Thyroid gland (tissue), 4 donors: ENCODE results near the gene KYAT1. TPM values are rescaled to one million over a fixed set of nuclear protein-coding genes. Genes with fewer than 3 reads are reported as not detected.

ENCODE experiments used
- DNase-seq, 2 donors: peaks; one replicate each; pipeline ENCODE4 v3.0.0-alpha.2; 2019
- H3K27ac ChIP-seq, 3 donors: fragments of 200-600 bp; sonication (generic); 1 replicate in 2 of 3; 2 replicates in 1 of 3; pipeline ENCODE4 v1.5.1; 2016 to 2019; ENCODE audit warnings: mild to moderate bottlenecking in 1 of 3, moderate library complexity in 1 of 3
- H3K27me3 ChIP-seq: fragments of 200-600 bp; sonication (generic); one replicate; pipeline ENCODE4 v1.5.1; 2019
- H3K36me3 ChIP-seq, 2 donors: fragments of 200-600 bp; sonication (generic); one replicate each; pipeline ENCODE4 v1.5.1; 2016 to 2019
- H3K4me1 ChIP-seq, 2 donors: fragments of 200-600 bp; sonication (generic); one replicate each; pipeline ENCODE4 v1.5.1; 2017 to 2019
- H3K4me3 ChIP-seq, 3 donors: fragments of 200-600 bp; sonication (generic); replicated peaks in 1 of 3; 1 replicate in 2 of 3; 2 replicates in 1 of 3; pipeline ENCODE4 v1.5.1; 2016; ENCODE audit warnings: mild to moderate bottlenecking in 1 of 3
- H3K9me3 ChIP-seq: fragments of 200-600 bp; sonication (generic); one replicate; pipeline ENCODE4 v1.5.1; 2017
- POLR2A ChIP-seq, 2 donors: fragments of 450-650 bp; IDR thresholded peaks; one replicate each; pipeline ENCODE4 v1.6.1; 2017; ENCODE audit warnings: antibody characterized with exemption in 2 of 2, mild to moderate bottlenecking in 2 of 2, moderate library complexity in 1 of 2
- WGBS, 2 donors: methylation state at CpG; one replicate each; pipeline ENCODE4 v1.1.5; 2017; 5-methylcytosine and 5-hydroxymethylcytosine counted together
- intact Hi-C: fragments of 100-400 bp; cut with DNase I; formaldehyde crosslinking; loops from one replicate; pipeline ENCODE4 v1.15.1; 2023
- total RNA-seq, 4 donors: library from RNA; depleted of rRNA; stranded (reverse); fragments of >200 nt; gene quantifications; one replicate each; pipeline ENCODE4 v1.2.3, GENCODE V29; 2016
- TF ChIP-seq, protein P1 (sequence below), 6 experiments: fragments of 200-600 bp in 3 of 6; fragments of 450-650 bp in 3 of 6; sonication (generic) in 3 of 6; IDR thresholded peaks; one replicate each; pipeline ENCODE4 v1.5.1; 2016 to 2019; ENCODE audit warnings: antibody characterized with exemption in 6 of 6, mild to moderate bottlenecking in 2 of 6, inconsistent platforms in 1 of 6, moderate library complexity in 1 of 6

The KYAT1 gene
- total RNA-seq, 4 donors from 2014 or later = 5.8 to 12.6 (median 12.3) TPM

DNA sequence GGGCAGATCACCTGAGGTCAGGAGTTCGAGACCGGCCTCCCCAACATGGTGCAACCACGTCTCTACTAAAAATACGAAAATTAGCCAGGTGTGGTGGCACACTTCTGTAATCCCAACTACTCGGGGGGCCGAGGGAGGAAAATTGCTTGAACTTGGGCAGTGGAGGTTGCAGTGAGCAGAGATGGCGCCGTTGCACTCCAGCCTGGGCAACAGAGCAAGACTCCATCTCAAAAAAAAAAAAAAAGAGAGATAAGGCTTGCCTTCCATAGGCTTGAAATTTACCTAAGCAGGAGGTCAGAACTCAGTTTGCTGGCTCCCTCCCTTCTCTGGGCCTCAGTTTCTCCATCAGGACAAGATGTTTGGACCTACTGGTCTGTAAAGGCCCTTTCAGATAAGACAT, 53.5 kb downstream of the KYAT1 start:
- no peak overlapping the region for H3K27ac ChIP-seq
- no peak overlapping the region for H3K4me3 ChIP-seq
- H3K36me3 ChIP-seq = peaks cover 15 to 25% of the 10 kb centered on the region in 2 donors
- no peaks in the 10 kb centered on the region for H3K27me3 ChIP-seq
- no peaks in the 10 kb centered on the region for H3K9me3 ChIP-seq
- H3K4me1 ChIP-seq = peaks cover 7 to 9% of the 10 kb centered on the region in 2 donors
- 91 to 95% methylated on average over 8 of the region's 8 CpGs for WGBS, 2 donors
- no peak for DNase-seq
- TF ChIP-seq, protein P1, sequence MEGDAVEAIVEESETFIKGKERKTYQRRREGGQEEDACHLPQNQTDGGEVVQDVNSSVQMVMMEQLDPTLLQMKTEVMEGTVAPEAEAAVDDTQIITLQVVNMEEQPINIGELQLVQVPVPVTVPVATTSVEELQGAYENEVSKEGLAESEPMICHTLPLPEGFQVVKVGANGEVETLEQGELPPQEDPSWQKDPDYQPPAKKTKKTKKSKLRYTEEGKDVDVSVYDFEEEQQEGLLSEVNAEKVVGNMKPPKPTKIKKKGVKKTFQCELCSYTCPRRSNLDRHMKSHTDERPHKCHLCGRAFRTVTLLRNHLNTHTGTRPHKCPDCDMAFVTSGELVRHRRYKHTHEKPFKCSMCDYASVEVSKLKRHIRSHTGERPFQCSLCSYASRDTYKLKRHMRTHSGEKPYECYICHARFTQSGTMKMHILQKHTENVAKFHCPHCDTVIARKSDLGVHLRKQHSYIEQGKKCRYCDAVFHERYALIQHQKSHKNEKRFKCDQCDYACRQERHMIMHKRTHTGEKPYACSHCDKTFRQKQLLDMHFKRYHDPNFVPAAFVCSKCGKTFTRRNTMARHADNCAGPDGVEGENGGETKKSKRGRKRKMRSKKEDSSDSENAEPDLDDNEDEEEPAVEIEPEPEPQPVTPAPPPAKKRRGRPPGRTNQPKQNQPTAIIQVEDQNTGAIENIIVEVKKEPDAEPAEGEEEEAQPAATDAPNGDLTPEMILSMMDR (IDR thresholded peaks at IDR 0.05) = no peak
- TF ChIP-seq POLR2A (IDR thresholded peaks at IDR 0.05) = no peak
- intact Hi-C loops = no loop called here

DNA sequence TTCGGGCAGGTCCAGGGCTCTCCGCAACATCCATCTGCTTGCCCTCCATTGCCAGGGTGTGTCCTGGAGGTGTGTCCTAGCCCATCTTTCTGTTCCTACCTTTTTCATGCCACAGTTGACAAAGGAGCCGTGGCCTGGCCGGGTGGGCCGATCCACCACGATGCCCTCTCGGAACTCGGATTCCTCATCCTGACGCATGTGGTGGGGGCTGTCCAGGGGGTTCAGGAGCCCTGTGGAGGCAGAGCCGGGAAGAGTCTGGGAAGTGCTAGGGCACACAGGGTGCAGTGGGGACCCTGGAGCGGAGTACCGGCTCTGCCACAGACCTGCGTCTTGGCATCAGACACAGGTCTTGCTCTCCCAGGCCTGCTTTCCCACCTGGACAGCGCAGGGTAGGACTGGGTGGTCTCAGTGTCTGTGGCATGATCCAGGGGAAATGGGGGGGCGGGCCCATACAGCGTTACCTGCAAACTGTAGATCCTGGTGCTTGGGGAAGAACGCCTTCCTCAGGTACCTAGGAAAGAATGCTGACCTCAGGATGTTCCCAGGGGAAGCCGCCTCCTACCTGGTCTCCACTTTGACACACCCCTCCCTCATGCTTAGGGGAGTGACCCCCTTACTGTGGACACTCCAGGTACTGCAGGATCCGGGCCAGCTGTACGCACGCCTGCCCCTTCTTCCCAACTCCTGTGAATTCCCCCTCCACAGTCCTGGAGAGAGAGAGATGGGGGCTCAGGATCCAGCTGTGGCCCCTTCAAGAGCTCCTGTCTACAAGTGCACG, 55.6 kb downstream of the KYAT1 start:
- Histone ChIP-seq H3K27me3 (no peaks in the 10 kb centered on the region), H3K36me3 (peaks cover 28 to 32% of the 10 kb centered on the region in 2 donors), H3K27ac (no peak overlapping the region), H3K9me3 (no peaks in the 10 kb centered on the region), H3K4me3 (no peak overlapping the region), H3K4me1 (peaks cover 7 to 9% of the 10 kb centered on the region in 2 donors)
- DNase-seq = no peak
- 90 to 94% methylated on average over 18 to 22 of the region's 22 CpGs for WGBS, 2 donors
- intact Hi-C loops = no loop called here
- TF ChIP-seq POLR2A (IDR thresholded peaks at IDR 0.05) = no peak
- TF ChIP-seq, protein P1 (IDR thresholded peaks at IDR 0.05) = no peak

DNA sequence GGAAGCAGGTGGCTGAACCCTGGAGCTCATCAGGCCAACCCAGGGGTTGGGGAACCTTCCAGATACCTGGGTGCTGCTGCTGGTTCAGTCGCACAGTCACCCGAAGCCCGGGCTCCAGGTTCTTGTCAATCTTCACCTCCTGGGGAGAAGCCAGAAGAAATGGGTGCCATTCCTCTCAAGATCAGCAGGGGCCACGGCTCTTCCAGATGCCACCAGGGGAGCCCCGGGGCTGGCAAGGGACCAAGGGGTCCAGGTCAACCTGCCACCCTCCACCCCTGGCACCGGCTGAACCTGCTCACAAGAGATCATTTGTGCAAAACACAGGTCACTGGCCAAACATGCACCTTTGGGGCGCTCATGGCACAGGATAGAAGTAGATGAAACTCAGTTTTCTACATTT, 56.8 kb downstream of the KYAT1 start:
- no peaks in the 10 kb centered on the region for H3K27me3 ChIP-seq
- intact Hi-C loops = no loop called here
- H3K9me3 ChIP-seq = no peaks in the 10 kb centered on the region
- WGBS, 2 donors = 87 to 95% methylated on average over 7 of the region's 7 CpGs
- peaks cover 8 to 9% of the 10 kb centered on the region in 2 donors for H3K4me1 ChIP-seq
- no peak for DNase-seq
- H3K36me3 ChIP-seq = peaks cover 28 to 32% of the 10 kb centered on the region in 2 donors
- TF ChIP-seq, protein P1 (IDR thresholded peaks at IDR 0.05) = no peak
- TF ChIP-seq POLR2A (IDR thresholded peaks at IDR 0.05) = no peak
- H3K27ac ChIP-seq = no peak overlapping the region
- H3K4me3 ChIP-seq = no peak overlapping the region

DNA sequence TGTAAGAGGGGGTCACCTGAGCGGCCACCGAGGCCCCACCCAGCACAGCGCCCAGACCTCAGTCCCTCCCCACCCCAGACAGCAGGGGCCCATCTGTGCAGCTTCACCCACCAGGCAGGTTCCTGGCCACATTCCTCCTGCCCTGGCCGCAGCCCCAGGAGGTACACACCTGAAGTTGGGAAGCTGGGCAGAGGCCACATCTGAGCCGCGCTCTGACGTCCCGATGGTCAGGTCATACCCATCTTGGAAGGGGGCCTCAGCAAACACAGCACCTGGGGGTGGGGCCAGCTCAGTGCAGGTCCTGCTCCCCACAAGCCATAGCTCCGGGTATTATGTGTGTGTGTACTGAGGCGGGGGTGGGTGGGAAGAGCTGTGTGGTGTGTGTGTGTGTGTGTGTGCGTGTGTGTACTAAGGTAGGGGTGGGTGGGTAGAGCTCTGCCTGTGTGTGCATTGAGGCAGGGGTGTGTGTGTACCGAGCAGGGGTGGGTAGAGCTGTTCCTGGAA, 57.8 kb downstream of the KYAT1 start:
- Histone ChIP-seq H3K27ac (no peak overlapping the region), H3K4me3 (no peak overlapping the region), H3K27me3 (no peaks in the 10 kb centered on the region), H3K36me3 (peaks cover 28 to 32% of the 10 kb centered on the region in 2 donors), H3K4me1 (peaks cover 14% of the 10 kb centered on the region in 2 donors), H3K9me3 (no peaks in the 10 kb centered on the region)
- intact Hi-C loops = no loop called here
- no peak for DNase-seq
- no peak for TF ChIP-seq POLR2A (IDR thresholded peaks at IDR 0.05)
- TF ChIP-seq, protein P1 (IDR thresholded peaks at IDR 0.05) = no peak
- 66 to 93% methylated on average over 4 to 10 of the region's 12 CpGs for WGBS, 2 donors

DNA sequence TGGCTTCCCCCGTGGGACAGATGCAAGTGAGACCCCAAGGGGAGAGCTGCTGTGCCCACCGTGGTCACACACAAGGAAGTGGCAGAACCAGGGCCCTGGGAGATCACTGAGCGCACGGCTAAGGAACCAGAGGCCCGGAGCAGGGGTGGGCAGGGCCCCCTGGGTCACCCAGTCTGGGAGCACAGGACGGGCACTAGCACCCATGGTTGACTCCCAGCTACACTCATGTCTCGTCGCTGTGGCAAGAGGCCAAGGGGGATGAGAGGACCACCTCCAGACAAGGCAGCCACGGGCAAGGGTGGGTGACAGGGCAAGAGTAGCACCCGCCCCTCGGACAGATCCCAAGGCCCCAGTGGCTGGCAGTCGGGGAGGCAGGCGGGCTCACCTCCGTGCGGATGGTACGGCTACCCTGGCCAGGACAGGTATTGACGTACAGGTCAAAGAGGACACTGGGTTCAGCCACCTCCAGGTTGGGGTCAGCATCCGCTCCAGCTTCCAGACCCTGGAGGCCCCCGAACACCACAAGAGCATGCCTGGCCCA, 58.3 kb downstream of the KYAT1 start:
- WGBS, 2 donors = 90 to 93% methylated on average over 17 of the region's 19 CpGs
- H3K27ac ChIP-seq = no peak overlapping the region
- peaks cover 9% of the 10 kb centered on the region in 2 donors for H3K4me1 ChIP-seq
- peaks cover 28 to 32% of the 10 kb centered on the region in 2 donors for H3K36me3 ChIP-seq
- DNase-seq = no peak
- intact Hi-C loops = no loop called here
- H3K9me3 ChIP-seq = no peaks in the 10 kb centered on the region
- H3K27me3 ChIP-seq = no peaks in the 10 kb centered on the region
- H3K4me3 ChIP-seq = no peak overlapping the region
- no peak for TF ChIP-seq POLR2A (IDR thresholded peaks at IDR 0.05)
- TF ChIP-seq, protein P1 (IDR thresholded peaks at IDR 0.05) = no peak
